HG03469 (cell line): ENCODE measurements around the gene AFF2.
"Not testable (repeated sequence)": the region's sequence is repeated elsewhere in the genome, so short reads cannot be mapped to it uniquely, and the experiment has no call there.

Experiments
- ATAC-seq: cut with Tn5 transposase; IDR thresholded peaks from one replicate; pipeline ENCODE4 v1.9.1; 2021; ENCODE audit warnings: mild to moderate bottlenecking, moderate library complexity, moderate number of reproducible peaks; ENCODE audit not compliant: unreplicated experiment

The AFF2 gene

GRCh38 chrX:148632444-148632843, 132.0 kb downstream of the AFF2 start:
- ATAC-seq = no peak

GRCh38 chrX:148633218-148633908, 132.9 kb downstream of the AFF2 start:
- no peak for ATAC-seq

GRCh38 chrX:148634591-148634990, 134.2 kb downstream of the AFF2 start:
- ATAC-seq = no peak

GRCh38 chrX:148643460-148643859, 143.0 kb downstream of the AFF2 start:
- no peak for ATAC-seq

GRCh38 chrX:148647651-148648050, 147.2 kb downstream of the AFF2 start:
- ATAC-seq = no peak

GRCh38 chrX:148649145-148649795, 148.9 kb downstream of the AFF2 start:
- ATAC-seq = no peak

GRCh38 chrX:148658115-148658730, 157.8 kb downstream of the AFF2 start:
- ATAC-seq = no peak

- ATAC-seq = no peak
These were observed 159.1 kb downstream of the AFF2 start for GRCh38 chrX:148659481-148659880.

GRCh38 chrX:148661035-148661434, 160.6 kb downstream of the AFF2 start:
- ATAC-seq = no peak

- no peak for ATAC-seq
These were observed 161.6 kb downstream of the AFF2 start for GRCh38 chrX:148662014-148662413.

GRCh38 chrX:148664171-148664570, 163.8 kb downstream of the AFF2 start:
- no peak for ATAC-seq

- ATAC-seq = no peak
These were observed 164.6 kb downstream of the AFF2 start for GRCh38 chrX:148664995-148665394.

GRCh38 chrX:148669175-148669574, 168.8 kb downstream of the AFF2 start:
- not testable (repeated sequence) for ATAC-seq

GRCh38 chrX:148670277-148670676, 169.9 kb downstream of the AFF2 start:
- ATAC-seq = peak; percentile 62

GRCh38 chrX:148672517-148672916, 172.1 kb downstream of the AFF2 start:
- no peak for ATAC-seq

GRCh38 chrX:148681605-148682004, 181.2 kb downstream of the AFF2 start:
- ATAC-seq = no peak

- no peak for ATAC-seq
These were observed 181.8 kb downstream of the AFF2 start for GRCh38 chrX:148682206-148682605.

- ATAC-seq = no peak
These were observed 191.0 kb downstream of the AFF2 start for GRCh38 chrX:148691456-148691855.

GRCh38 chrX:148695255-148695654, 194.8 kb downstream of the AFF2 start:
- ATAC-seq = no peak

GRCh38 chrX:148698221-148698620, 197.8 kb downstream of the AFF2 start:
- no peak for ATAC-seq

GRCh38 chrX:148700021-148700420, 199.6 kb downstream of the AFF2 start:
- ATAC-seq = no peak

- no peak for ATAC-seq
These were observed 213.6 kb downstream of the AFF2 start for GRCh38 chrX:148713981-148714380.
